Stimulated activated CD8-positive, alpha-beta memory T cell treated with anti-CD3 and anti-CD28 coated beads, Interleukin-15, amount 100 ng/mL, for 48 hours (primary cell): ENCODE measurements around the gene RASSF4.

ENCODE experiments used
- DNase-seq, 2 donors: peaks; one replicate each; pipeline ENCODE4 v3.0.0-alpha.2; 2020; ENCODE audit warnings: low read depth in 2 of 2

The RASSF4 gene

DNA sequence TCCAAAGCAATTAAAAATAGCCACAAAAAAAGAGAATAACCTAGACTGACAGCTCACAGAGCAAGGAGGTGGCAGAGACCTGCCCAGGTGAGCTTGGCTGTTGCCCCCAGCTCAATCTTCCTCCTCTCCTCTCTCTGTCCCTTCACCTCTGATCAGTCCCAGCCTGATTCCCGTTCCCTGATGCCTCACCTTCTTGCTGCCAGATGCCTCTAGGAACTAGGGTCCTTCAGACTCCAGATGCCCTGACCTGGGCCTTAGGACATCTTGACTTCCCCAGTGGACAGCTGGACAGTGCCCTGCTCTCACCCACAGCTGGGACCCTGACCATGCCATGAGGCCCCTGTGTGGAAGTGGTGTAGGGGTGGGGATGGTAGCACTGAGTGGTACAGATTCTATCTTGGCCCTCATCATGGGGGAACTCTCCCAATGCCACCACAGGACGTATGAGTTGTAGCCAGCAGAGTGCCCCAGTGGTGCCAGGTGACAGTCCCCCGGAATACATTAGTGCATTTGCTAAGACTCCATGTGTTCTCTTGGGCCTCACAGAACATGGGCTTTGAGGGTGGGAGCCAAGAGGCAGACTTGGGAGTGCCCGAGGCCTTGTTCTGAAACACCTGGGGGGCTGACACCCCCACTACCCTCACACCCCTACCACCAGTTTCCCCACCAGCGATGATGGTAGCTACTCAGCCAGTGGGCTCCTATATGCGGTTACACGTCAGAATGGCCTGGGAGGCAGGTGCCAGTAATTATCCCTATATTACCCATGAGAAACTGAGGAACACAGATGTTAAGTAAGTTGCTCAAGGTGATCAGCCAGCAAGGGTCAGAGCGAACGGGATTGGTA lies 17.0 kb downstream of the RASSF4 start:
- DNase-seq: no peak

GRCh38 chr10:44977287-44978212 lies 17.9 kb downstream of the RASSF4 start:
- DNase-seq: no peak

GRCh38 chr10:44978213-44978569 lies 18.6 kb downstream of the RASSF4 start:
- DNase-seq: no peak

GRCh38 chr10:44978570-44979280 lies 19.1 kb downstream of the RASSF4 start, which contains the start of gene DEPP1:
DEPP1 (minus strand) TSS chr10:44978809; CDS start chr10:44978030, 779 bp downstream.
- no peak for DNase-seq

DNA sequence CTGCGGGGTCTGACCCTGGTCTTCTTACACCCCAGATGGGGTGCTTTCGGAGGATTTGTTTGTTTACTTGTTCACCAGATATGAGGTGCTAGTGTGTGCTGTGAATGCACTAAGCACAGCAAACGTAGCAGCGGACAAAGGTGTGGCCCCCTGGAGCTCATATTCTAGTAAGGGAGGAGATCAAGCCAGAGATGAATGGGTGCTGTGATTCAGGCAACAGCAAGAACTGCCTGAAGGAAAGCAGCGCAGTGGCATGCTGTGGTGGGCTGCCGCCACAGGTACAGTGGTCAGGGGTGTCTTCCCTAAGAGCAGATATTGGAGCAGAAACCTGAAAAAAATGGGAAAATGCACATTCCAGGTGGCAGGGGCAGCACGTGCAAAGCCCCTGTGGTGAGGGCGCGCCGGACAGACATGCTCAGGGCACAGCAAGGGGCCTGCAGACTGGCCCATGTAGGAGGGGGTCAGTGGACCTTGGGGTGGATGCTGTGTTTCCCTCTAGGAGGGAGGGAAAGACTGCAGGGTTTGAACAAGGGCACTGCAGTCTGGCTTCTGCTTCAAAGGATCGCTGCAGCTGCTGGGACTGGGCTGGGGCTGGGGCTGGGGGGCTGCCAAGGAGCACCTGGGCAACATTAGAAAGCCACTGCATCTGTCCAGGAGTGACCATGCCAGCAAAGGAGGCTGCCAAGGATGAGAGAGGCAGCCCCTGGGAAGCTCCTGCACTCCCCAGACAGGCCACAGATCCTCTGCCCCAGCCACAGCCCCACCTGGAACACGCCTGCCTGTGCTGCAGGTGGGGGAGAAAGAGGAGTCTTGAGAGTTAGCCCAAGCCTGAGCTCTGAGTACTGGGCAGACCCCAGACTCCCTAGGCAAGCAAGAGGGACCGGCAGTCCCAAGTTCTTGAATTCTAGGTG lies 19.9 kb downstream of the RASSF4 start:
- no peak for DNase-seq

- DNase-seq: no peak
These were observed 20.9 kb downstream of the RASSF4 start for GRCh38 chr10:44980309-44981171.

DNA sequence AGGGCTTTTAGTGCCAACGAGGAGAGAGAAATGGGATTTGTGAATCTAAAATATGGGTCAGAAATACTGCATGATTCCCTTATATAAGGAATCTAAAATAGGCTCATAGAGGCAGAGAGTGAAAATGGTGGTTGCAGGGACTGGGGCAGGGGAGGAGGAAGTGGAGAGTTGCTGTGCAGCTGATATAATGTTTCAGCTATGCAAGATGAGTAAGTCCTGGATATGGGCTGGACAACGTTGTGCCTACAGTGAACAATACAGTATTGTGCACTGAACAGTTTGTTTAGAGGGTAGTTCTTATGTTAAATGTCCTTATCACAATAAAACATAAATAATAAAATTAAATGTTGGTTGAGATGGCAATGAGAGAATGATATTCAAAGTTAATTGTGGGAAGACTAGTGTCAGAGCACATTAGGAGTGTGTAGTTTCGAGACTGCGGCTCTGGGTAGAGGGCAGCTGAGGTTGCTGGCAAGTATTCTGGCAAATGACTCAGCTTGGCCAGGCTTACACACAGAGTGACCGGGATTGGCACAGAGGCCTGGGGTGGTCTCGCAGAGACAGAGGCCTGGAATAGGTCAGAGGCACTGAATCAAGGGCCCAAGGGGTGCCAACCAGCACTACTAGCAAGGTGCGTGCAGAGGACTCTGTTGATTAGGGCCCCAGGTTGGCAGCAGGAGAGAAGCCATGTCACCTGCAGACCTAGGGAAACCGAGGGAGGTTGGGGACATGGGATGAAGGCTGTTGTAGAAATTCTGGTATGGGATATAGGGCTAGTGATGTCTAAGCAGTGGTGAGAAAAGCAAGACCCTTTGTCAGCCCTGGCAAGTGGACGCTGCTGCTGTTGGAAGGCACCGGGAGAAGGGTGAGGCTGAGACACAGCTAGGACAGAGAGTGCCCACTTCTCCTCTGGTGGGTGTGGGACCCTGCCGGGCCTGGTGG lies 21.8 kb downstream of the RASSF4 start:
- no peak for DNase-seq

DNA sequence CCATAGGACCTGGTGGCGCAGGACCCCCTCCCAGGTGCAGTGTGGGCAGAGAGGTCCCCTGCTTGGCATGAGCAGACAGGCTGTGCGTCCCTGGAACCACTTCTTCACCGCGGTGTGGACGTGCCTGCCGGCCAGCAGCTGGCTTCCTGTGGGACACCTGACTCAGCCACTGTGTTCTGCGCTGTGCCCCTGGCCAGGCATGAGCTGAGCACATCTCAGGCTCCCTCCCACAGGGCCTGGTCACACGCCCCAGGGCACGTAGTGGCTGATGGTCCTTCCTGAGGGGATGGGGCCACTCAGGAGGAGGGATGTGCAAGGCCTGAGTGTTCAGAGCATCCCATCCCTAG lies 22.5 kb downstream of the RASSF4 start:
- no peak for DNase-seq

GRCh38 chr10:44982496-44982895 lies 22.9 kb downstream of the RASSF4 start:
- DNase-seq: no peak

DNA sequence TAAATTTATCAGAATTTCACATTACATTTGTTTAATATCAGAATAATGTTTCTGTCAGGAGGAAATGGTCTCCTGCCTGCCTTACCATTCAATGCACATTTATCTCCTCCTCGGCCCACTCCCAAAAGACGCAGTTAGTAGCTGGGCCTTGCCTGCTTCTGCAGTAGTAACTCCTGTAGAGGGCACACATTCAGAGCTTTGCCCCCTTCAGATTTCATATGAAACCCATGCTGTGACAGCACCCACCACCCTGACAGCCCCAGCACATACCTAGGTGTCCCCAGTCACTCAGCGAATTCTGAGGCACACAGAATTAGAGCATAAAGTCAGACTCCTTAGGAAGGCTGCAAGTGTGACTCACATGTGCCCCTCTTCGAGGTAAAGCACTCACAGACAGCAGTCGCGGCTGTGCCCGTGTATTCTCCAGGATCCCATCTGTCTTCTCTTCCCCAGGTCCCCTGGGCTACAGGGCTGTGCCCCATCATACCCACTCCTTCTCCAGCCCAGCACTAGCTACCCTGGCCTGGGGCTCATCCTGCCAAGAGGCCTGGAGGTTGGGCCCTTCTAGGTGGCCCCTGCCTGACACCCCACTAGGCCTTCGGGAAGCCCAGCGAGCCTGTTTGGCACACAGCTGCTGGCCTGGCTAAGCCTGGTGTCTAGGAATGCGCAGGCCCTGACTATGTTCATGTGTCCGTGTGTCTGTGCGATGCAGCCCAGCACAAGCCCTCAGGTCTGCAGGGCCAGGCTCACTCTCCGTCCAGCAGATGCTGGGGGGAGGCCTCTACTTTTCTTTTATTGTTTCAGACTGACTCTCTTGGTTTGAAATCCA lies 23.7 kb downstream of the RASSF4 start:
- DNase-seq: no peak

- no peak for DNase-seq
These were observed 24.3 kb downstream of the RASSF4 start for GRCh38 chr10:44983895-44984278.

- DNase-seq: no peak
These were observed 25.1 kb downstream of the RASSF4 start for GRCh38 chr10:44984671-44985101.

DNA sequence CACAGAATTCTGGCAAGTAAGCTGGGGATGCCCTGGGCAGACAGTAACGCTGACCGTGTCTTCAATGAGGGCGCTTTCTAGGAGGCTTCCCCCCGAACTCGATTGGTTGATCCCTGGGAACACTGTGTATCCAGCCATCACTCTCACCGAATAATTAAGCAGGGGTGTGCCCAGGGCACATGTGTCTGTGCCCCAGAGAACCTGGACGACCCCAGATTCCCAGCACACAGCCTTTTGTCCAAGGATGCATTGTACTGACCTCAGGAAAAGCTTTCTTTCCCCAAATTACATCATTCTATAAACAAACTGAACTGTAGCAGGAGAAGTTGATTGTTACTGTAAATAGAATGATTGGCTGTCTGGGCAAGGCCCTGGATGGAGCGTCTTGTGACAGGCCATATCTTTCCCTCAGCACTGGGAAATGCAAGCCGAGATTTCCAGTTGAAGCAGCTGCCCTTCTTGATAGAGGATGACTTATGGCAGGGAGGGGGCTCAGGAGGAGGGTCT lies 25.6 kb downstream of the RASSF4 start:
- no peak for DNase-seq

DNA sequence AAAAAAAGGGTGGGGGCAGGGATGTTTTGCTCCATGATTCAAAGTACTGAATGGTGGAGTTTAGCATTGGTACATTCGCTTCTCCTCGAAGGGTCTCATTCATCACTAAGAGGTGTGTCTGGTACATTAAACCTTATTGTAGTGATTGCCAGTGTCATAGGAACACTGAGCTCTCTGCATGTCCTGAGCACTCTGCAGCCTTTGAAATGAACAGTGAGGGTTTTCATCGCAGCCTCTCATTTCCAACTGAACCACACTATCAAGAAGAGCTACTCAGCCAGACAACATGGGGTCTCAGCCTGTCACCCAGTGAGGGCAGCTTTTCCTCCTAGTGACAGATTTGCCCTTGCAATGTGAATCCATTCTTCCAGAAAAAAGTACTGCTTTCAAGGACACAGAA lies 26.6 kb downstream of the RASSF4 start:
- DNase-seq: no peak

GRCh38 chr10:44986670-44987069 lies 27.1 kb downstream of the RASSF4 start:
- no peak for DNase-seq

GRCh38 chr10:44988957-44989585 lies 29.5 kb downstream of the RASSF4 start:
- DNase-seq: no peak

DNA sequence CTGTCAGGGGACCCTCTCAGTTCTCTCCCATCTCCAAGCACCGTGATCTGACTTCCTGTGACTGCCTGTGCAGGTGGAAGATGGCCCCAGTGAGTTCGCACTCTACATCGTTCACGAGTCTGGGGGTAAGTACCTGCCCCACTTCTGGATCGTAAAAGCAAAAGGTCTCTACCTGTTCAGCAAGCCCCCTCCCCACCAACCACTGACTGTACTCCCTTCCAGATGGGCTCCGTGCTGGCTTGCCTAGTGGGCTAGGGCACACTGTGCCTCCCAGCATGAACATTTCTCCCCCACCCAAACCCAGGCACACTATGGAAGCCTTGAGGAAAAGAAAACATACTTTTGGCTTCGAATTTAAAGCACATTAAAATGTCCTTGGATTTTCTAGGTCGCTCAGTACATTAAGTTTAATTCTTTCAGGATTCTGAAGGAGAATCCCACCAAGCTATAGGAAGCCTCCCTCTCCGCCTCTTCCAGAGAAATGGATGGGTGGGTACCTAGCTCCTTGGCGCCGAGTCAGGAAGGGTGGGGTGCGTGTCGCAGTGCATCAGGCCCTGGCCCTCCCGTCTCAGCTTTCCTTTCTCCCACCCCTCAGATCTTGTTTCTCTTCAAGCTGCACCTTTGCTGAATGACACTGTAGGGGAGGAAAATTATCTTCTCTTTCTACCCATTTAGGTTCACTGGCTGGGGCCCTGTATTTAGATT lies 30.1 kb downstream of the RASSF4 start:
- DNase-seq: no peak
